ENCODE data around the gene MPPE1. TPM values are rescaled to one million over a fixed set of nuclear protein-coding genes. Genes with fewer than 3 reads are reported as not detected.

The MPPE1 gene
- total RNA-seq, 1 donor from 2014 or later: 34.4 TPM

DNA sequence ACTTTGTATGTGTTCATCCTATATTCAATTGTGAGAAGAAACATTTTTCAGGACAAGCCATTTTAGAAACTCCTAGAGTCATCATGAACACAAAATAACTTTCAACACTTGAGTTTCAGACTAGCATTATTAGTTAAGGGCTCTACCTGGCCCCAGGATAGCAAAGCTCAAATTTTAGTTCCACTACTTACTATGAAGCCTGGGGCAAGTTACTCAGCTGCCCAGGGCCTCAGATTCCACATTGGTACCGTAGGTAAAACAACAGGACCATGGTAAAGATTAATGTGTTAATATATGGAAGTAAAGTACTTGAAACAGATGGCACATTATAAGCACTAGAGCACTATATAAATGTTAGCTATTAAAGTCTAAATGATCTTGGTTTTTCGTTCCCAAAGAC, 19.4 kb downstream of the MPPE1 start:
- no peak for ATAC-seq
- intact Hi-C loops (cut with micrococcal nuclease): no loop called here

DNA sequence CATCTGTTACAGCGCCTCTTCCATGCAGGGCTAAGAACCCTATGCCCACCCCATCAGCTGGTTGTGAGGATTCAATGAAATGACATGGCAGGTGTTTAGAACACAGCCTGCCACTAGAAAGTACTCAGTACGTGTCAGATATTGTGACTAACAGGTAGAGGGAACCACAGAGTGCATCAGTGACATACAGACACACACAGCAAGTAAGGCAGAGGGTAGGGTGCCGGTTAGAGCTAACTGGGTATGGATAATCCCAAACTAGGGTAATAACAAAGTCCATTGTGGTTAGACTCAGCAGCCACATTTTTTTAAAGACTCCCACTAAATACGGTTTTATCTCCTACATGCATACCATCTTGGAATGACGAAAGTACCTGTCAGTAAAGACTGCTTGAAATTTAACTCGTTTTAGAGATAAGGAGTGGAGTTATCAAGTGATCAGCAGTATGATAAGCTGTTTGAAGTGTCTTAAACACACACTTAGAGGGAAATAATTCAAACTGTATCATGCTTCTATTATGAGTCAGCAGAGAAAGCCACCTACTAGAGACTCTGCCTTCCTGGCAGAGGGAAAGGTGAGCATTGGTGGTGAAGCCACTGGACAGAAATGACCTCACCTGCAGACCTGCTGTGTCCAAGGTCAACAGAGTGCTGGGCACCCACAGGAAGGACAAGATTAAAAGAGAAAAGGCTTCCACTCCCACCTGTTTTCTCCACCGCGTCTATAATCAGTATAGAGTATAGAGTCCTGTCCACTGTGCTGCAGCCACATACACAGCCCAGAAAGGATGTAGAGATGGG, 20.6 kb downstream of the MPPE1 start:
- ATAC-seq: no peak
- no peak for DNase-seq
- intact Hi-C loops (cut with micrococcal nuclease): no loop called here

More for the DNA sequence above, 19.4 kb downstream of the MPPE1 start:
- DNase-seq: no peak

DNA sequence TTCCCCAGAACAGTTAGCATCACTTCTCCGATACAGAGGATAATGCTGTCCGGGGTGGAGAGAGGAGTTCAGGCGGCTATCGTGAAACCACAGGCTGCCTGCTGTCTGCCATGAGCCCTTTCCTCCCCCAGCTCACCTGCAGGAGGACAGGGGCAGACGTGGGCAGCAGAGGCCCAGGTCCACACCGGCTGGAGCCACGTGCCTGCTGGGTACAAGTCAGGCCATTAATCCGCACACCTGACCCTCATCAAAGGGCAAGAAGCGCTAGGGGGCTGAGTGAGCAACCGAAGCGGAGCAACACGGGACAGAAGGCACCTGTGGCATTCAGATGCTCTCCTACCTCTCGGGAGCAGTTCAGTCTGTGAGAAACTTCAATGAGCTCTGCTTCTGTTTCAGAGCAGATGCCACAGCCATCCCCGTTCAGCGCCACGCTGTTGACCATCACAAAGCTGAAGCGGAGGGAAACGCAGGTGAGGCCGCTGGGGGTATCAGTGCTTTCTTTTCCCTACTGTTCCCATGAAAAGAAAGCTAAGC, 21.5 kb downstream of the MPPE1 start:
- DNase-seq (no peak), ATAC-seq (no peak)
- intact Hi-C loops (cut with micrococcal nuclease): no loop called here

DNA sequence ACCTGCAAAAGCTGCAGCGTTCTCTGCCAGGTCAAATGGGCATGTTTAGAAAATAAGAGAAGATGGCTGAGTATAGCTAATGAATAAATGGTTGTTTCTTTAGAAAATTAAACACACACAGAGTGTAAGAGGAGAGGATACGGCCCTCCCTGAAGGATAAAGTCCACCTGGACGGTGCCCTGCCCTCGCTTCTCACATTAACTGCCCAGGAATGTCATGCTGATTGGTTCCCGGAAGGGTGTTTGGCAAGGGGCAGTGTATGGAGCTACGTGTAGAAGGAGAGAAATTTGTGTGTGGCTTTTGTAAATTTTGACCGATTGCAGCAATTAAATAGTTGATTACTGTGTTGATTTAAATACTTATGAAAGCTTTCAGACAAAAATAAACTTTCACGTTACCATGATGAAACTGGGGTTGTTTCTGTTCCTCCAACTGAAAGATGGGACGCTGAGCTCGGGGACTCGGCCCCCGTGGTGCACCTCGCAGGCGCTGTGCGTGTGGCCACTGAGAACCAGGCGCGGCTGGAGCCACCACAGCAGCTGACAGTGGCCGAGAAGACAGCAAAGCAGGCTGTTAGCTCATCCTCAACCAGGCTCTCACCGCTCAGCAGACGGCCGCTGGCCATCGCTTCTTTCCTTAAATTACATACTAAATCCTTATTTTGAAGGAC, 22.7 kb downstream of the MPPE1 start:
- ATAC-seq (no peak), DNase-seq (no peak)
- intact Hi-C loops (cut with micrococcal nuclease): no loop called here

DNA sequence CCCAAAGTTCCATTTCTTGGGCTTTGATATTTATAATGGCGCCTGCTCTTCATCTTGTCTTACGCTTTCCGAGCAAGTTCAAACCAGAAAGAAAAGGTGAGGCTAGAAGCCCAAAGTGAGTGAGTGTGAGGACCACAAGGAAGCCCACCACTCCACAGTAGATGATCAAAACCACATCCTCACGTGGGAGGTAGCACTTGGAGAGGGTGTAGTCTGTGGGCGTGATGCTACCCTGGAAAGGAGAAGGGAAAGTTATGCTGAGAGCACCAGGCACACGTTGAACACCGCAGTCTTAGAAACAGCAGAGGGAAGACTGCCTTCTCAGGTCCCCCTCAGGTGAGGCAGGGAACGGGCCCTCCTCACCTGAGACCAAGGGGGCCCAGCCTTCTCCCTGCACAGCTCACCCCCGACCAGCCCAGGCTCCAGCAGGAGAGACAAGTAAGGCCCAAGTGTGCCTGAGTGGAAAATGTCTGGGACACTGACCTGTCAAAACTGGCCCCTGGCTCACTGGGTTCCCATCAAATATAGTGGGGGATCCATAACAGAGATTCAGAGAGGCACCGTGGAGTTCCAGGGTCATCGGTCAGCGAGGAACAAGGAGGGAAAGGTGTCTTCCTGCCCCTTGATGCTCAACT, 23.6 kb downstream of the MPPE1 start:
- intact Hi-C loops (cut with micrococcal nuclease): no loop called here
- ATAC-seq: no peak
- no peak for DNase-seq

DNA sequence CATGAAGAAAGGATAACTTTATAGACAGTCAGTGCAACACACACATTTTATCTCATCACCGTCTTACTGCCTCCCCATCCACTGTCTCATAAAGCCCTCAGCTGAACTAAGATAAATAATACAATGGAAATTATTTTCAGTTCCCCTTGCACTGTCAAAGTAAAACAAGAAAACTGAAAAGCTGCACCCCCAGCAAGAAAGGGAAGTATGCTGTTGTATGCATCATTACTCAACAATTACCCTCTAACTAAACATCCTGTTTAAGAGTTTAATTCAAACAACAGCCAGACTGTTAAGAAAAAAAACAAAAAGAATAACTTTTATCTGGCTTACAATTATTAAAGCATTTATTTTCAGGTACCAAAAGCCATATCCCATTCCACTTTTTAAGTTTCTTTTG, 25.0 kb downstream of the MPPE1 start:
- DNase-seq (no peak), ATAC-seq (peak; percentile 25)
- intact Hi-C loops (cut with micrococcal nuclease): no loop called here

DNA sequence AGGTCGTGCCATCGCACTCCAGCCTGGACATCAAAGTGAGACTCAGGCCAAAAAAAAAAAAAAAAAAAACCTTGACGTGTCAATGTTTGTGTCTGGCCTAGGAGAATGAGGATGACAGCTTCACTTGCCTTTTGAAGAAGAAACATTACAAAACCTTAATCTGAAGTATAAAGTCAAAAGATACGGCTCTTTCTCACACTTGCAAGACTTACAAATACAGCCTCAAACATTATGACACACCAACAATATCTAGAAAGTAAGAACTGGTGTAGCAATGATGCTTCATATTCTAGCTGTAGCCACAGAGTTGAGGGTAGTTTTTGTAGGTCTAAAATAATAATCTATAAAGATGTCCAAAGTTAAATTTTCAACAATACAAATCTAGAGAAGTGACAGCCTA, 25.5 kb downstream of the MPPE1 start:
- ATAC-seq (no peak), DNase-seq (no peak)
- intact Hi-C loops (cut with micrococcal nuclease): no loop called here

DNA sequence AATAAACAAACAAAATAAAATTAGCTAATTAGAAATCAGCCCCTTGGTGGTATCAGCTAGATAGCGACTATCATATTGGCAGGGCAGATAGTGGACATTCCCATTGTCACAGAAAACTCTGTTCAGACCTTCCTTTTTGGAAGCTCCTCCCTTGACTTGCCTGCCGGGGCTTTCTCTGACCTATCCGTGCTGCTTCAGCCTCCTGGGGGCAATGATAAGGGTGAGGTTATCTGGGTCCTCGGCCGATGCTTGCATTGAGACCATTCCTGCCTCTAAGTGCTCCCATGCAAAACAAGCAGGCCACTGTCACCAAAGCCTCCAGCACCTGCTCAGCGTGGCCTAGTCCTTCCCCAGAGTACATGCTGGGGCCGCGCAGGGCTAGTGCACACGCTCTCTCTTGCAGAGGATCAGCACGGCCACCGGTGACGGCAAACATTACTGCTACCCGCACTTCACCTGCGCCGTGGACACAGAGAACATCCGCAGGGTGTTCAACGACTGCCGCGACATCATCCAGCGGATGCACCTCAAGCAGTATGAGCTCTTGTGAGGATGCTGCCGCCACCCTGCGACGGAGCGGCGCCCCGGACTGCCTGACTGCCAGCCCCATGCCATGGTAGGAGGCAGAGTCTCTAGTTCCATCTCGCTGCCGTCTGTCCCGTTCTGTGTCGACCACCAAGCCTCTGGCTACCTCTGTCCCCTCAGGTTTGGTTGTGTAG, 27.4 kb downstream of the MPPE1 start:
- ATAC-seq: no peak
- intact Hi-C loops (cut with micrococcal nuclease): no loop called here
- DNase-seq: no peak

DNA sequence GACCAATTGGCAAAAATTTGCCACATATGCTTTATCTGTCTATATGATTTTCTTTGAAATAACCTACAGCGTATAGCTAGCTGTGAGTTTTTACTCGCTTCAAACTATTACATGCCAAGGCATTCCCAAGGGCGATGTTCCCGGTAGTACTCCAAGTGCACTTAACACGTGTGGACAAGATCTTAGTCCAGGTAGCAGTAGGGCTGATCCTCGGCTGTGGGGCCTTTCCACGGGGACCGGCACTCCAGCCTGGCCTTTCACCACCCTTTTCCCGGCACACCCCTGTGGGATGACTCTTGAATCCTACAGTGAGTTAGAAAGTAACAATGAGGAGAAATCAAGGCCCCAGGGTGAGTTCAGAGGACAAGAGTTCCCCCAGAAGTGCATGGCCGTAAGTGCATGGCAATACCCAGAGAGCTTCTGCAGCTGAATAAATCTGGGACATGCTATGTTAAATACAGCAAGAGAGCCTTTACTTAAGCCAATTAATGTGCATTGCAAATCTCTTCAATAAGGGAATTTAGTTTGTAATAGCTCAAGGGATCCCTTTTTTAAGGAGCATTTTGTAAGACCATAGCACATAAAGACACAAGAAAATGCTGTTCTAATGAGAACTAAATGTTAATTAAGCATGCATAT, 30.5 kb downstream of the MPPE1 start:
- intact Hi-C loops (cut with micrococcal nuclease): no loop called here
- DNase-seq: no peak
- ATAC-seq: no peak

DNA sequence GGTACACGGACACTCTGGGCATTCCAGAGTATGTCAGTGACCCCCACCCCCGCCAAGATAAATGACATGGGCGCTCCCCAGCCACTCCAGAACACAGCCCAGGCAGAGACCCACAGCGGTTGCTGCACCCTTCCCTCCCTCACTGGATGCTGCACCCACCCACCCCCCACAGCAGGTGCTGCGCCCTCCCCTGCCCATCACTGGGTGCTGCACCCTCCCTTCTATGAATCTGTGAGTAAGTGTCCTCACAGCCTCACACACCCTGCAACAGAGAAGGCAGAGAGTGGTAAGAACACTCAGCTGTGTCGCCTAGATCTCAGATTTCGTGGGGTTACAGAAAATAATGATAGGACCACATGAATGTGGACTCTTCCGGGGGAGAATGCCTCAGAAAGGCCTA, 33.4 kb downstream of the MPPE1 start:
- no peak for DNase-seq
- ATAC-seq: no peak
- intact Hi-C loops (cut with micrococcal nuclease): no loop called here

DNA sequence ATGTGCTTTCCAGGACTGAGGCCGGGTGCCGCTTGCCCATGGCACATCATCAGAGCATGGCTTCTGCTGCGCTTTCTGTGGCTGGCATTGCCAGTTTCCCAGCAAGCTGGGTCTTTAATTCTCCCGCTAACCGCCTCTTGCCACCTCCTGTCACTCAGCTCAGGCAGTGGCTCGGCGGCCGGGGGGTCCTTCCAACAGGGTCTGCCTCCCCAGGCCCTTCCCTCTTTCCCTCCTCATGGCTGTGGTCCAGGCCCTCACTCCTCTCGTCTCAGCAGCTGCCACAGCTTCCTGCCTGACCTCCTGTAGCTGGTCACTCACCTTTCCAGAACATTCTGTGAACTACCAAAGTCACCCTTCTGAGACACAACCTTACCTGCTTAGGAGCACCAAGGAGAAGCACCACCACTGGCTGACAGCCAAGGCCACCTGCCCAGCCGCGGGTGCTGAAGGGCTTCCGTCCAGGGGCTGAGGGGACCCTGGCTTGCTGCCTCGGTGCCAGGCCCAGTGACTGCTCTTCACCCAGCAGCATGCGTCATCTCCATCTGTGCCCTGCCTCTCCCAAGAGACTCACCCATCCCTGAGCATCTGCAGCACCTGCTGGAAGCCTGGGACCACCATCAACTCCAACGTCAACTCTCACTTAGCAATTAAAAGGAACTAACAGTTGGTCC, 34.3 kb downstream of the MPPE1 start:
- intact Hi-C loops (cut with micrococcal nuclease): loop anchor here (2.0 kb wide), 1 partner anchor 141 kb away; no protein-coding TSS in a partner anchor
- DNase-seq: no peak
- ATAC-seq: no peak

DNA sequence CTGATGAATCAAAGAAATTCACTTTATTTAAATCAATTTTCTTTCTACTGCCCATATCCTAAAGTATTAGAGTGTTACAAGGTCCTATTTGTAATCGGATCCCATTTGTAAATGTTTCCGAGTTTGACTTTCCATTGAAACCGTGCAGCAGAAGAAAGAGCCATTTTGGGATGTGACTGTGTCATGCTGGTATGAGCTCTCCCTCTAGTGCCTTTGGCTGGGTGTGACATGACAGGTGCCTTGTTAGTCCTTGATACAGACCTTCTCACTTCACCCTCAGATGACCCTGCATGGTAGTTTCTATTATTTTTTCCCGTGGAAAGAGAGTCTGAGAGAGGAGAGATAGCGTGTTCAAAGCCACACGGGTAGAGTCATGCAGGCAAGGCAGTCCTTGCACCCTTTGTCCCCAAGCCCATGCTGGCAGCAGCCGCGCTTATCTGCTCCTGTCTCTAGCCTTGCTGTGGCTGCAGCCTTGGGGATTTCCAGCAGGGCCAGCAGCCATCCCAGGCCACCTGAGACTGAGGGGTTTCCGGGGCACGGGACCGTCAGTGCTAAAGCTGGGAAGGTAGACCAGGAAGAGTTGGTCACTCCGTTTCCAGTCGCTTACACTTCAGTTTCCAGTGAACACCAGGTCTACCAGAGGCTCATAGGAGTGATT, 35.5 kb downstream of the MPPE1 start:
- DNase-seq (peak; percentile 41), ATAC-seq (peak; percentile 97)
- intact Hi-C loops (cut with micrococcal nuclease): loop anchor here (2.0 kb wide), 1 partner anchor 140 kb away; no protein-coding TSS in a partner anchor

DNA sequence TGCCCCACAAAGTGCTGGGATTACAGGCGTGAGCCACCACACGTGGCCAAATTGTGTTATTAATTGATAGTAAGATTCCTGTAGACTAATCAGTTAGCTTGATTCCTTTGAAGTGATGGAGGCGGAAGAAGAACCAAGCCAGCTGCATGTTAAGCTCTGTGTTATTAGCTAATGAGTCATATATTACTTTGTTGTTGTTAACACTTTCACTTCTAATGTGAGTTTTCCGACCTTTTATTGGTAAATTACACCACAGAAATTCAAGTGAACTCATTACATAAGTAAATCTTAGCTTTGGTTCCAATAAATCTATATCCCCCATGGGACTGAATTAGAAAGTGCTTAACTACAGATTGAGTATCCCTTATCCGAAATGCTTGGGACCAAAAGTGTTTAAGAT, 36.6 kb downstream of the MPPE1 start:
- intact Hi-C loops (cut with micrococcal nuclease): no loop called here
- DNase-seq (no peak), ATAC-seq (no peak)

DNA sequence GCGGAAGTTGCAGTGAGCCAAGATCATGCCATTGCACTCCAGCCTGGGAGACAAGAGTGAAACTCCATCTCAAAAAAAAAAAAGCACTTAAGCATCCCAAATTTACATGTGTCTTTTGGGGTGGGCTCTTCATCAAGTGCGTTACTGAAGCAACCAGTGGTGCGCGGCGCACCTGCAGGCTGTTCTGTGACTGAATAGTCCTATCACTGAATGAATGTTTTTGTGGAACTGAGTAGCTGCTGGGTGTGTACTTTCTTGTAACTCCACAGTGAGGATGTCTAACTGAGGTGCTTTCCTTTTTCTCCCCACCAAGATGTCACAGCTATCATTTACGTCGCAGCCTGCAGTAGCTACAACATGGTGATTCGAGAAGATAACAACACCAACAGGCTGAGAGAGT, 39.9 kb downstream of the MPPE1 start:
- DNase-seq (no peak), ATAC-seq (no peak)
- intact Hi-C loops (cut with micrococcal nuclease): no loop called here

DNA sequence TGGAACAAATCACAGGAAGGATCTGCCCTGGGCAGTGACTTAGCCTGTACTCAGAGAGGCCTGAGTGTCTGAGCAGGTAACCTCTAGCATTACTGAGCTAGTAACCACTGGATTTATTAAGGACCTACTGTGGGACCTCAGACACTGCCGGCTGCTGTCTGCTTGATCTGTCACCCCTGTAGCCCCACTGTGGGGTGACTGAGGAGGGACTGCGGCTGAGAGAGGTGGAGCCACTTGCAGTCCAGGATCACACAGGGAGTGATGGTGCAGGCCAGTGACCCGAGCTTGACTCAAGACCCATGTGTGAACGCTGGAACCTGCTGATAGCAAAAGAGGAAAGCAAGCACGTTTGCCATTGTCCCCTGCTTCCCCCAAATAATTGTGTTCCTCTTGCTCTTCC, 41.4 kb downstream of the MPPE1 start:
- no peak for ATAC-seq
- DNase-seq: no peak
- intact Hi-C loops (cut with micrococcal nuclease): no loop called here

DNA sequence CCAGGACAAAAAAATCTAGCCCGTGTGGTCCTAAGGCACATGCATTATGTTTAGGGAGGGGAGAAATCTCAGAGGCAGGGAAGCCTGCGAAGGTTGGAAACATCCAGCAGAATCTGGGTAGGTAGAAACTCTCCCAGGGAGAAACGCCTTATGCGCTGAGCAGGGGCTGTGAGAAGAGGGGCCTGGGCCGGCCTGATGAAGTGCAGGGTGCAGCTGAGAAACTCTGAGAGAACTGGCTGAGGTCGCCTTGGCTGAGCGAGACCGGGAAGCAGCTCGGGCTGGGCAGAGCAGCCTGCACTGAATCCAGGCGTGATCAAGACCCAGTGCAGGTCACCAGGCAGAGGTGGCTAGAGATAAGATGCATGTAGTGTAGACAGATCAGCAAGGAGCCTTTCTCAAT, 41.8 kb downstream of the MPPE1 start:
- intact Hi-C loops (cut with micrococcal nuclease): no loop called here
- DNase-seq (no peak), ATAC-seq (no peak)

DNA sequence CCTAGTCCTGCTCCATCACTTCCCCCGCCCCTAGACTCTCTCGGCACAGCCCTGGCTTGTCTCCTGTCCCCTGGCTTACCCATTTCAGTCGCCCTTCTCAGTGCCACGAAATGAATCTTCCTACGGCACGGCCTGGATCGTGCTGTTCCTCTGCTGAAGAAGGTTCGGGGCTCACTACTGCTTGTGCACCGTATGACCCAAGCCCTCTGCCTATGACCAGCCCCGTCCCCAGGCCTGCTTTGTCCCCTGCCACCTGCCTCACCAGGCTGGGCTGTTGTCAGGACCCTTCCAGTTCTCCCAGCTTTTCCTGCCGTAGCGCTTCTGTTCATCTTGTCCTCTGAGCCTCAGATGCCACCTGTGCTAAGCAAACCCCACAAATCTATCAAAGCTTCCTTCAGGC, 43.0 kb downstream of the MPPE1 start:
- ATAC-seq (no peak), DNase-seq (no peak)
- intact Hi-C loops (cut with micrococcal nuclease): no loop called here

DNA sequence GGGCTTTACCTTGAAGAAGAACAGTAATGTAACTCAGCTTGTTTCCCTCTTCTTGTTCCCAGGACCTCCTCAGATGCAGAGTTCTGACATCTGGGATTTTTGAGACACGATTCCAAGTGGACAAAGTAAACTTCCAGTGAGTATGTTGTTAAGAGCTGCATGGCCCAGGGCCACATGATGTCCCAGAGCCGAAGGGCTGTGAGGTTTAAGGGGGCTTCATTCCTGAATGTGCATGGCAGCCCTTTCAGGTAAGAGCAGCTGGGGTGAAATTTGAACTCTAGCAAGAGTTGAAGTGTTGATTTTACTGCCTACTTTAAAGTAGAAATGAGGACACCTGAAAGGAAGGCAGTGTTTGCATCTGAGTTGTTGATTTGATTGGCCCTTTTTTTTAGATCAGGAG, 43.6 kb downstream of the MPPE1 start:
- DNase-seq (no peak), ATAC-seq (no peak)
- intact Hi-C loops (cut with micrococcal nuclease): no loop called here
